ENCODE measurements around the gene REELD1. TPM values are rescaled to one million over a fixed set of nuclear protein-coding genes. Genes with fewer than 3 reads are reported as not detected.

The REELD1 gene
- total and polyA plus RNA-seq, 2 of the 4 experiments (the other 2 are of a cell fraction) = not detected

- dilution Hi-C loops (cut with HindIII; ENCODE audit: low sequenced_read_pairs, unreplicated experiment) = no loop called here
- Histone ChIP-seq H3K4me1 (ENCODE audit: control insufficient read depth, insufficient read depth, low read length) (no peaks in the 10 kb centered on the region), H3K79me1 (ENCODE audit: low read depth in 1 of 2, low read length in 2 of 2) (no peaks in the 10 kb centered on the region), H4K8ac (ENCODE audit: low read depth in 2 of 2, low read length in 2 of 2) (no peak overlapping the region), H3K4me2 (ENCODE audit: low read depth, low read length) (no peak overlapping the region), H2BK120ac (ENCODE audit: low read depth, low read length) (no peak overlapping the region), H3K18ac (ENCODE audit: low read depth, low read length) (no peak overlapping the region), H2BK15ac (ENCODE audit: low read depth, low read length) (no peak overlapping the region), H4K20me1 (ENCODE audit: insufficient read depth, low read length) (no peaks in the 10 kb centered on the region), H3K36me3 (ENCODE audit: control insufficient read depth, insufficient read depth, low read length) (no peaks in the 10 kb centered on the region), H2BK20ac (ENCODE audit: low read depth, low read length) (no peak overlapping the region), H3K56ac (ENCODE audit: extremely low read depth, insufficient read depth, low read length) (no peak overlapping the region), H3K14ac (replicated peaks; ENCODE audit: low read depth, low read length) (no peak overlapping the region), H3K27me3 (ENCODE audit: control insufficient read depth, insufficient read depth, low read length) (no peaks in the 10 kb centered on the region), H3K9me3 (ENCODE audit: control insufficient read depth, insufficient read depth, low read length) (peaks cover 3% of the 10 kb centered on the region; the same call in 1 of the 2 replicates), H3K4ac (ENCODE audit: low read depth, low read length) (no peak overlapping the region), H3K23ac (ENCODE audit: low read depth, low read length) (no peak overlapping the region), H2AFZ (replicated peaks; ENCODE audit: low read length, poor library complexity) (peak overlapping the region; percentile 5), H3K9me1 (ENCODE audit: insufficient read depth, low read length) (peaks cover 4% of the 10 kb centered on the region; the same call in 1 of the 2 replicates), H4K91ac (ENCODE audit: insufficient read depth, low read depth, low read length) (no peak overlapping the region), H2AK9ac (replicated peaks; ENCODE audit: low read depth, low read length, poor library complexity) (no peak overlapping the region), H3K4me3 (ENCODE audit: insufficient read depth, low read depth, low read length) (no peak overlapping the region), H3K27ac (ENCODE audit: insufficient read depth, low read length) (no peak overlapping the region), H2AK5ac (ENCODE audit: low read depth, low read length) (no peak overlapping the region), H2BK5ac (ENCODE audit: low read depth, low read length, poor library complexity, severe bottlenecking) (no peak overlapping the region), H4K5ac (ENCODE audit: low read depth, low read length) (no peak overlapping the region), H3K9ac (ENCODE audit: low read depth, low read length) (no peak overlapping the region)
- TF ChIP-seq CHD1 (IDR thresholded peaks at IDR 0.05; ENCODE audit: low read depth, low read length) (no peak), MXI1 (IDR thresholded peaks at IDR 0.05; ENCODE audit: borderline replicate concordance, low read depth, low read length) (no peak), RFX5 (IDR thresholded peaks at IDR 0.05; ENCODE audit: low read depth, low read length) (no peak), MAFK (IDR thresholded peaks at IDR 0.05; ENCODE audit: low read depth, low read length) (no peak), MAZ (IDR thresholded peaks at IDR 0.05; ENCODE audit: borderline replicate concordance, low read depth, low read length) (no peak), POLR2A (IDR thresholded peaks at IDR 0.05; ENCODE audit: low read depth, low read length) (no peak), BHLHE40 (IDR thresholded peaks at IDR 0.05; ENCODE audit: low read depth, low read length) (no peak), RCOR1 (IDR thresholded peaks at IDR 0.05; ENCODE audit: insufficient replicate concordance, low read length) (no peak), CEBPB (IDR thresholded peaks at IDR 0.05; ENCODE audit: low read depth, low read length) (no peak), NFE2L2 (IDR thresholded peaks at IDR 0.05; ENCODE audit: low read depth, low read length) (no peak), FOS (IDR thresholded peaks at IDR 0.05; ENCODE audit: low read depth, low read length) (no peak), RAD21 (IDR thresholded peaks at IDR 0.05; ENCODE audit: low read length) (no peak), SMC3 (IDR thresholded peaks at IDR 0.05; ENCODE audit: low read depth, low read length) (no peak), ELK1 (IDR thresholded peaks at IDR 0.05; ENCODE audit: borderline replicate concordance, low read depth, low read length) (no peak)
- TF ChIP-seq, protein P1, sequence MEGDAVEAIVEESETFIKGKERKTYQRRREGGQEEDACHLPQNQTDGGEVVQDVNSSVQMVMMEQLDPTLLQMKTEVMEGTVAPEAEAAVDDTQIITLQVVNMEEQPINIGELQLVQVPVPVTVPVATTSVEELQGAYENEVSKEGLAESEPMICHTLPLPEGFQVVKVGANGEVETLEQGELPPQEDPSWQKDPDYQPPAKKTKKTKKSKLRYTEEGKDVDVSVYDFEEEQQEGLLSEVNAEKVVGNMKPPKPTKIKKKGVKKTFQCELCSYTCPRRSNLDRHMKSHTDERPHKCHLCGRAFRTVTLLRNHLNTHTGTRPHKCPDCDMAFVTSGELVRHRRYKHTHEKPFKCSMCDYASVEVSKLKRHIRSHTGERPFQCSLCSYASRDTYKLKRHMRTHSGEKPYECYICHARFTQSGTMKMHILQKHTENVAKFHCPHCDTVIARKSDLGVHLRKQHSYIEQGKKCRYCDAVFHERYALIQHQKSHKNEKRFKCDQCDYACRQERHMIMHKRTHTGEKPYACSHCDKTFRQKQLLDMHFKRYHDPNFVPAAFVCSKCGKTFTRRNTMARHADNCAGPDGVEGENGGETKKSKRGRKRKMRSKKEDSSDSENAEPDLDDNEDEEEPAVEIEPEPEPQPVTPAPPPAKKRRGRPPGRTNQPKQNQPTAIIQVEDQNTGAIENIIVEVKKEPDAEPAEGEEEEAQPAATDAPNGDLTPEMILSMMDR (conservative IDR thresholded peaks at IDR 0.05; ENCODE audit: low read depth, low read length) = no peak
- TF ChIP-seq, protein P2, sequence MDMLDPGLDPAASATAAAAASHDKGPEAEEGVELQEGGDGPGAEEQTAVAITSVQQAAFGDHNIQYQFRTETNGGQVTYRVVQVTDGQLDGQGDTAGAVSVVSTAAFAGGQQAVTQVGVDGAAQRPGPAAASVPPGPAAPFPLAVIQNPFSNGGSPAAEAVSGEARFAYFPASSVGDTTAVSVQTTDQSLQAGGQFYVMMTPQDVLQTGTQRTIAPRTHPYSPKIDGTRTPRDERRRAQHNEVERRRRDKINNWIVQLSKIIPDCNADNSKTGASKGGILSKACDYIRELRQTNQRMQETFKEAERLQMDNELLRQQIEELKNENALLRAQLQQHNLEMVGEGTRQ (IDR thresholded peaks at IDR 0.05; ENCODE audit: low read depth, low read length) = no peak
- intact Hi-C loops (cut with micrococcal nuclease) = no loop called here
- no TSS peak for BruUV-seq (replicated peaks)
- no peak for ATAC-seq (ENCODE audit: low read depth)
- CTCF ChIA-PET = no interaction called here
- POLR2A ChIA-PET (ENCODE audit: unreplicated experiment) = no interaction called here
- DNase-seq = no peak
- WGBS, 2 experiments (ENCODE audit: extremely low coverage in 2 of 2, insufficient read length in 1 of 2) = no CpG with 5 or more reads among the region's 8 CpGs
- in situ Hi-C loops (cut with MboI; ENCODE audit: low sequenced_read_pairs) = no loop called here
These were observed 21.4 kb downstream of the REELD1 start for GRCh38 chr4:146235654-146236177.

Data from IMR-90 (cell line).